Uterus (tissue), 4 donors: ENCODE results near the gene CEACAM4. TPM values are rescaled to one million over a fixed set of nuclear protein-coding genes. Genes with fewer than 3 reads are reported as not detected.

Experiments
- DNase-seq, 2 donors: peaks; one replicate each; pipeline ENCODE4 v3.0.0-alpha.2; 2019 to 2020
- H3K27ac ChIP-seq, 2 donors: fragments of 200-600 bp; sonication (generic); 1 replicate in 1 of 2; 2 replicates in 1 of 2; pipeline ENCODE4 v1.5.1; 2016 to 2018
- H3K27me3 ChIP-seq, 2 donors: fragments of 200-600 bp; sonication (generic); one replicate each; pipeline ENCODE4 v1.5.1; 2018 to 2019; ENCODE audit warnings: control low read depth in 1 of 2
- H3K36me3 ChIP-seq, 2 donors: fragments of 200-600 bp; sonication (generic); one replicate each; pipeline ENCODE4 v1.5.1; 2019; ENCODE audit warnings: control low read depth in 1 of 2
- H3K4me1 ChIP-seq, 2 donors: fragments of 200-600 bp; sonication (generic); one replicate each; pipeline ENCODE4 v1.5.1; 2018 to 2019; ENCODE audit warnings: control low read depth in 1 of 2
- H3K4me3 ChIP-seq, 2 donors: fragments of 200-600 bp; sonication (generic); 1 replicate in 1 of 2; 2 replicates in 1 of 2; pipeline ENCODE4 v1.5.1; 2018 to 2019; ENCODE audit warnings: mild to moderate bottlenecking in 1 of 2
- H3K9me3 ChIP-seq, 2 donors: fragments of 200-600 bp; sonication (generic); one replicate each; pipeline ENCODE4 v1.5.1; 2019; ENCODE audit warnings: control low read depth in 1 of 2
- CTCF ChIP-seq, 4 experiments: fragments of 200-600 bp in 2 of 4; fragments of 450-650 bp in 2 of 4; sonication (generic) in 2 of 4; IDR thresholded peaks; one replicate each; pipeline ENCODE4 v1.5.1; 2016 to 2019; ENCODE audit warnings: antibody characterized with exemption in 4 of 4, mild to moderate bottlenecking in 2 of 4, moderate library complexity in 1 of 4
- POLR2A ChIP-seq, 2 donors: fragments of 450-650 bp; IDR thresholded peaks; one replicate each; pipeline ENCODE4 v1.6.1; 2016; ENCODE audit warnings: antibody characterized with exemption in 2 of 2, mild to moderate bottlenecking in 1 of 2, moderate library complexity in 1 of 2
- intact Hi-C: fragments of 100-400 bp; cut with DNase I; formaldehyde crosslinking; loops from one replicate; pipeline ENCODE4 v1.15.1; 2023; ENCODE audit warnings: low total_unique reads
- total RNA-seq, 4 donors: library from RNA; depleted of rRNA in 3 of 4; stranded (reverse); fragments of >200 nt in 3 of 4; gene quantifications; one replicate each; pipeline versions ENCODE4 v1.1.0 to v1.2.4, GENCODE V29; 2014 to 2023
- donor health status: DM: yes; HTN: yes; CAD: no.

CEACAM4 gene
- total RNA-seq, 4 donors from 2014 or later = 0.26 to 0.61 TPM; not detected in 2

GRCh38 chr19:41590936-41591335 lies 35.9 kb downstream of the CEACAM4 start:
- Histone ChIP-seq H3K9me3 (no peaks in the 10 kb centered on the region), H3K36me3 (no peaks in the 10 kb centered on the region), H3K4me3 (no peak overlapping the region), H3K4me1 (no peaks in the 10 kb centered on the region), H3K27me3 (no peaks in the 10 kb centered on the region), H3K27ac (no peak overlapping the region)
- no peak for DNase-seq
- no peak for TF ChIP-seq CTCF (IDR thresholded peaks at IDR 0.05)
- TF ChIP-seq POLR2A (IDR thresholded peaks at IDR 0.05) = no peak
- intact Hi-C loops = no loop called here

GRCh38 chr19:41589371-41589770 lies 37.5 kb downstream of the CEACAM4 start:
- intact Hi-C loops = no loop called here
- Histone ChIP-seq H3K4me1 (no peaks in the 10 kb centered on the region), H3K36me3 (no peaks in the 10 kb centered on the region), H3K4me3 (no peak overlapping the region), H3K9me3 (no peaks in the 10 kb centered on the region), H3K27ac (no peak overlapping the region), H3K27me3 (no peaks in the 10 kb centered on the region)
- TF ChIP-seq POLR2A (IDR thresholded peaks at IDR 0.05) = no peak
- no peak for TF ChIP-seq CTCF (IDR thresholded peaks at IDR 0.05)
- no peak for DNase-seq

- TF ChIP-seq POLR2A (IDR thresholded peaks at IDR 0.05) (no peak), CTCF (IDR thresholded peaks at IDR 0.05) (no peak)
- H3K27me3 ChIP-seq = no peaks in the 10 kb centered on the region
Observed at GRCh38 chr19:41588497-41589209, 38.2 kb downstream of the CEACAM4 start.

GRCh38 chr19:41587838-41588210 lies 39.0 kb downstream of the CEACAM4 start:
- DNase-seq = no peak
- intact Hi-C loops = no loop called here
- no peaks in the 10 kb centered on the region for H3K9me3 ChIP-seq
- no peak overlapping the region for H3K4me3 ChIP-seq
- H3K27ac ChIP-seq = no peak overlapping the region
- TF ChIP-seq POLR2A (IDR thresholded peaks at IDR 0.05) (no peak), CTCF (IDR thresholded peaks at IDR 0.05) (no peak)
- no peaks in the 10 kb centered on the region for H3K4me1 ChIP-seq
- H3K27me3 ChIP-seq = no peaks in the 10 kb centered on the region
- no peaks in the 10 kb centered on the region for H3K36me3 ChIP-seq

More at GRCh38 chr19:41588497-41589209, 38.2 kb downstream of the CEACAM4 start:
- Histone ChIP-seq H3K27ac (no peak overlapping the region), H3K9me3 (no peaks in the 10 kb centered on the region), H3K4me3 (no peak overlapping the region), H3K36me3 (no peaks in the 10 kb centered on the region), H3K4me1 (no peaks in the 10 kb centered on the region)
- intact Hi-C loops = no loop called here
- DNase-seq = no peak

GRCh38 chr19:41587101-41587837 lies 39.6 kb downstream of the CEACAM4 start:
- Histone ChIP-seq H3K4me3 (no peak overlapping the region), H3K27me3 (no peaks in the 10 kb centered on the region), H3K36me3 (no peaks in the 10 kb centered on the region), H3K4me1 (no peaks in the 10 kb centered on the region), H3K9me3 (no peaks in the 10 kb centered on the region), H3K27ac (no peak overlapping the region)
- TF ChIP-seq POLR2A (IDR thresholded peaks at IDR 0.05) (no peak), CTCF (IDR thresholded peaks at IDR 0.05) (no peak)
- intact Hi-C loops = no loop called here
- DNase-seq = no peak
